ENCODE measurements around the gene CDC7. TPM values are rescaled to one million over a fixed set of nuclear protein-coding genes. Genes with fewer than 3 reads are reported as not detected.
A peak's percentile ranks its signal among the peaks of the same experiment; 100 is the strongest.

CDC7 gene
- total RNA-seq, 2 donors from 2014 or later, result 24.4 to 27.2 TPM

DNA sequence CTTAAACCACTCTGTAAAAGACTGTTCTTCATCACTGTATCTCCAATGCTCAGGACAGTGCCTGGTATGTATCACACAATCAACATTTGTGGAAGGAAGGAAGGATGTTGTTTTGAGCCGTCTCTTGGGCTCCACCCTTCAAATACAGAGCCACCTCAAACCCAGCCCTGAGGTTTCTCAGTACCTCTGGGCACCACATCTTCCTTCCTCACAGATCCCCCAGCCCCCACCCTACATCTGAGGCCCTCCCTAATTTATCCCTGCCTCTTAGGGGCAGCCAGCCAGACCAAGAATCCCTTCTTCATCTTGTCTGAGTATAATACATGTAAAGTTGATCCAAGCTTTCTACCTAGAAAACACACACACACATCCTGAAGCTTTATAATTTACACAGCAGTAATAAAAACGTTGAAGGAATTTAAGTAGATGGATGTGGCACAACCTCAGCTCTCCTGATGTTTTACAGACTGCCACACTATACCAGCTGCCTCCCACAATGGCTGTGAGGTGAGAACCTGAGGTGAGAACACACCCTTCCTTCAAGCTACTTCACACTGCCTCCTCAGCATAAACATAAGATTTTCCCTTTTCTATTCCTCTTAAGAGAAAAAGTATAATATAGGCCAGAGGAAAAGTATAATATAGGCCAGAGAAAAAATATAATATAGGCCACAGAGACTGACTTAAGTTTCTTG is 48.5 kb downstream of the CDC7 start:
- Mint-ChIP-seq H3K36me3 (ENCODE audit: low read depth) (no peaks in the 10 kb centered on the region), H3K27ac (peak overlapping the region; percentile 62), H3K4me1 (peaks cover 61% of the 10 kb centered on the region), H3K27me3 (no peaks in the 10 kb centered on the region), H3K4me3 (peak overlapping the region; percentile 66), H3K9me3 (no peaks in the 10 kb centered on the region)
- peak; percentile 70 for ATAC-seq (replicated peaks)

DNA sequence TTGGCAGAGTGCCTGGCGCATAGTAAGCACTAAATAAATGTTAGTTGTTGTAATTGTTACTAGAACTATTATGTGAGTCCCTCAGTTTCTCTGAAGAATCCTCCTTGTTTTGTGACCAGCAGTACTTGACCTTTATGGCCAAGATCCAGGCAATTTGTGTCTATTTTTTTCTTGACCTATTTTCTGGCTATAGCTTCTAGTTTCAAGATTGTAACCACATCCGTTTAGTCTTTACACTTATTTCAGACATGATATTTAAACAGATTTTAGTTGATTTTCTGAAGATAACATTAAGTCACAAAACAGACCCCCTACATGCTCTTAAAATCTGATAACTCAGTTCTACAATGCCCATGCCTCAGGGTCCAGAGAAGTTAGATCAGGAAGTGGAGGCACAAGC is 50.3 kb downstream of the CDC7 start:
- peak overlapping the region; percentile 64 for H3K4me3 Mint-ChIP-seq
- H3K36me3 Mint-ChIP-seq (ENCODE audit: low read depth), result no peaks in the 10 kb centered on the region
- no peak for ATAC-seq (replicated peaks)
- H3K9me3 Mint-ChIP-seq, result no peaks in the 10 kb centered on the region
- H3K27ac Mint-ChIP-seq, result peak overlapping the region; percentile 75
- H3K27me3 Mint-ChIP-seq, result no peaks in the 10 kb centered on the region
- peaks cover 66% of the 10 kb centered on the region for H3K4me1 Mint-ChIP-seq

DNA sequence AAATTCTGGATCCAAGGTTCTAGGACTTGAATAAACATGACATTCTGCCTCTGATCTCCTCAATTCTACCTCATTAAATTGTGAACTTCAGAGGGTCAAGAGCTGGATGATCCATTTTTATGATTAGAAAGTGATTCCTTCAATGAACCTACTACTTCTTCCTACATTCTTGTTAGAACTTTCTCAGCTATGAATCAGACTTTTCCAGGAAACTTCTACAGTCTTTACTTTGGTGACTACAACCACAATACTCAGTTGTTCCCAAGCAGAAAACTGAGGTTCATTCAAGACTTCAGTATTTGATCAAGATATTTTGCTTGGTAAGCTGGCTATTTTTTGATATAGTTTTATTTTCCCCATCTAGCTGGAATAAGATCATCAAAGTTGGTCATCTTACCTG is 51.4 kb downstream of the CDC7 start:
- ATAC-seq (replicated peaks), result no peak
- Mint-ChIP-seq H3K36me3 (ENCODE audit: low read depth) (no peaks in the 10 kb centered on the region), H3K27me3 (no peaks in the 10 kb centered on the region), H3K27ac (peak overlapping the region; percentile 75), H3K4me1 (peaks cover 74% of the 10 kb centered on the region), H3K4me3 (peak overlapping the region; percentile 64), H3K9me3 (no peaks in the 10 kb centered on the region)

- H3K27me3 Mint-ChIP-seq, result no peaks in the 10 kb centered on the region
- H3K9me3 Mint-ChIP-seq, result no peaks in the 10 kb centered on the region
- peak overlapping the region; percentile 64 for H3K4me3 Mint-ChIP-seq
- ATAC-seq (replicated peaks), result no peak
- peak overlapping the region; percentile 39 for H3K27ac Mint-ChIP-seq
- H3K36me3 Mint-ChIP-seq (ENCODE audit: low read depth), result no peaks in the 10 kb centered on the region
- H3K4me1 Mint-ChIP-seq, result peaks cover 69% of the 10 kb centered on the region
Observed at GRCh38 chr1:91552596-91552995, 51.9 kb downstream of the CDC7 start.

DNA sequence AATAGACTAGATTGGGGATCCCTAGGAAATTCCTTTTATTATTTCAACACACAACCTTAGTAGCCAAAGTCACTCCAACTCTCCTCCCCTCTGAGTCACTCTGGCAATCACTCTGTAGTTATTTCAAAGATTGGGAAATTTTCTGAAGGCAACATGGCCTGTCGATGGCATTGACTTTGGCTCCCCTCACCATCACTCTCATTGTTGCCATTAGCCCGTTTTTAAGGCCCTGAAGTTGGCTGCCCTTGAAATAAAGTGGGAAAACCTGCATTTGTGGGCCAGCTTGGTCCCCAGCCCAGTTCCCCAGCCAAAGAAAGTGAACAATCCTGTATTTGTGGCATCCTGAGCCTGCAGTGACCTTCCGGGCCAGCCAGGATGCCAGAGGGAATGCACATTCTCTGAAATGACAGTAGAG is 52.5 kb downstream of the CDC7 start:
- Mint-ChIP-seq H3K27me3 (no peaks in the 10 kb centered on the region), H3K36me3 (ENCODE audit: low read depth) (no peaks in the 10 kb centered on the region), H3K9me3 (no peaks in the 10 kb centered on the region), H3K4me1 (peaks cover 65% of the 10 kb centered on the region), H3K4me3 (peak overlapping the region; percentile 64), H3K27ac (peak overlapping the region; percentile 73)
- no peak for ATAC-seq (replicated peaks)

DNA sequence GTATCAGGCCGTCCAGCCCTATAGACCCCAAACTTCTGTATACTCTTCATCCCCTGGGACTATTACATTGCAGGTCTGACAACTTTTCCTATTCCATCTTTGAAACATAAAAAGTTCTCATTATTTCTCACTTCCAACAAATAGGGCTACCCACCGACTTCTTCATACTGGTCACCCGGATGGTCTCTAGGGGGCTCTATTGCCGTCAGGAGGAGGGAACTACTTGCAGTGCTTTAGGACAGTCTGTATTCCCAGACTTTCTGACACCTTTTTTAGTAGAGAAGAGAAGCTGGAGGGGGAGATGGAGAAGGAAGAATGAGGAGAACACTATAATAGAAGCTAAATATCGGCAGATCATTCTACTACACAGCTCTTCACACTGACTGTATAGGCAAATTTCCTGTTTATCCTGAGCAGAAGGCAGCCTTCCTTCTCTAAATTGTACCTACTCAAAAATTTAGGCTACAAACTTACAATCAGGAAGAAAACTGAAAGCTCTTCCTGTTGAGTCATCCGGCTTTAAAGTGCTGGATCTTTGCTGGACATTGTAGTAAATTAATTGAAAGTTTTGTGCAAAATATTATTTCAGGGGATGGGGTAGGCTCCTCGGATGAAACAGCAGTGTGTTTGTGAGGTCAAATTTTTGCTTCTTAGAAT is 54.6 kb downstream of the CDC7 start:
- ATAC-seq (replicated peaks), result no peak
- Mint-ChIP-seq H3K4me1 (peaks cover 54% of the 10 kb centered on the region), H3K9me3 (no peaks in the 10 kb centered on the region)

DNA sequence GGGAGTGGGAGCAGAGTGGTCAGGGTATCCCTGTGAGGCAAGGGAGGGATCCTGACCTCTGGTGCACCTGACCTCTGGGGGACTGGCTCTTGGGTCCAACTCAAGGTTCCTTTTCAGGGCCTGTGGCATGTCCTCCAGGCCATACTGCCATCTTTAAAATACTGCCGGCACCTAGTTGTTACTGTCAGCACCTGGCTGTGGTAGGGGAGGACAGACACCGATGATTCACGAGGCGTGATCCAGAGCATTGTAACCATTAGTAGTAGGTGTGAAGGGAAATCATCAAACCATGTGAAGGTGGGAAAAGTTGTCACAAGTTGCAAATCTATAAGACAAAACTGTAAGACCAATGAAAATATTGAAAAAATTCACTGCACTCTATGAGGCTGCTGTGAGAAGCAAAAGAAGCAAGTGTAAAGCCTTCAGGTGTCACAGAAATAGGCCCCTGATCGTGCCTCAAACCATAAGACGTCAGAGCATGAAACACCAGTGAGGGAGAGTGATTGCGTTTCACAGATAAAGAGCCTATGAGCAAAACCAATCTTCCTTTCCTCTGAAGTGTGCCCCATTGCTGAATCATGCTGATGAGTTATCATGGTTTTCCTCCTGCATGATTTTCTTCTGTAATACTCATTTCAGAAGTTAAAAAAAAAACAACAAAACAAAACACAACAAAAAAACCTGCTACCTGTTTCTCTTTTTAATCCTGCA is 55.3 kb downstream of the CDC7 start:
- H3K36me3 Mint-ChIP-seq (ENCODE audit: low read depth), result no peaks in the 10 kb centered on the region
- peaks cover 55% of the 10 kb centered on the region for H3K4me1 Mint-ChIP-seq
- peak overlapping the region; percentile 86 for H3K27ac Mint-ChIP-seq
- H3K4me3 Mint-ChIP-seq, result peak overlapping the region; percentile 69
- no peaks in the 10 kb centered on the region for H3K27me3 Mint-ChIP-seq
- peak; percentile 92 for ATAC-seq (replicated peaks)
- H3K9me3 Mint-ChIP-seq, result no peaks in the 10 kb centered on the region

More for the DNA sequence above, 54.6 kb downstream of the CDC7 start:
- Mint-ChIP-seq H3K4me3 (peak overlapping the region; percentile 69), H3K36me3 (ENCODE audit: low read depth) (no peaks in the 10 kb centered on the region), H3K27ac (peak overlapping the region; percentile 86), H3K27me3 (no peaks in the 10 kb centered on the region)

- H3K27me3 Mint-ChIP-seq, result no peaks in the 10 kb centered on the region
- peak overlapping the region; percentile 86 for H3K27ac Mint-ChIP-seq
- ATAC-seq (replicated peaks), result peak; percentile 1
- no peaks in the 10 kb centered on the region for H3K36me3 Mint-ChIP-seq (ENCODE audit: low read depth)
- H3K4me3 Mint-ChIP-seq, result peak overlapping the region; percentile 69
- H3K9me3 Mint-ChIP-seq, result no peaks in the 10 kb centered on the region
- H3K4me1 Mint-ChIP-seq, result peaks cover 55% of the 10 kb centered on the region
Observed at GRCh38 chr1:91556556-91556955, 55.9 kb downstream of the CDC7 start.

DNA sequence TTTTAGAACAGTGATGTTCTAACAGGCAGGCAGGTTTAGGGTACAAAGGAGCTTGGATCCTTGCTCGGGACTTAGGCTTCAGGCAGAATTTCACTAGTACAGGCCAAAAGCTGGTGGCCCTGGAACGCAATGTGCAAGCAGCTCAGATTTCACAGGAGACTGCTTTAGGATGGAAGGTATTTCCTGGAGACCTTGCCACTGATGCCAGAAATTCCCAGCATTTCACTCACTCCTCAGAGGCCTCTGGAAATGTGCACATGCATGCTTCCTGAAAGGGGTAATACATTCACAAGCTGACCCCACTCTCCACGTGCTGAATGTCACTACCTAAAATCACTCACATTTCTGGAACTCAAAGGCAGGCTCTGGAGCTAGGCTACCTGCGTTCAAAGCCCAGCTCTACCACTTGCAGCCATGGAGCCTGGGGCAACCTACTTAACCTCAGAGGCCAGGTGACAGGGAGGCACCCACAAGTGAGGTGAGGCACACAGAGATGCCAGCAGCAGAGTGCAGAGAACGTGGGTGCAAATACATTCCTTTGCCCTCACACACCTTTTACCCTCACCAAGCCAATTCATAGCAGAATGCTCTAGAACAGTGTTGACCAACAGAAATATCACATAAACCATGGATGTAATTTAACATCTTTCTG is 56.5 kb downstream of the CDC7 start:
- no peak for ATAC-seq (replicated peaks)
- Mint-ChIP-seq H3K27ac (peak overlapping the region; percentile 86), H3K4me3 (peak overlapping the region; percentile 69), H3K27me3 (no peaks in the 10 kb centered on the region), H3K36me3 (ENCODE audit: low read depth) (no peaks in the 10 kb centered on the region), H3K4me1 (peaks cover 55% of the 10 kb centered on the region), H3K9me3 (no peaks in the 10 kb centered on the region)

GRCh38 chr1:91557826-91558225 is 57.2 kb downstream of the CDC7 start:
- H3K4me3 Mint-ChIP-seq, result no peak overlapping the region
- no peak for ATAC-seq (replicated peaks)
- no peaks in the 10 kb centered on the region for H3K36me3 Mint-ChIP-seq (ENCODE audit: low read depth)
- H3K27me3 Mint-ChIP-seq, result no peaks in the 10 kb centered on the region
- no peak overlapping the region for H3K27ac Mint-ChIP-seq
- H3K4me1 Mint-ChIP-seq, result peaks cover 48% of the 10 kb centered on the region
- no peaks in the 10 kb centered on the region for H3K9me3 Mint-ChIP-seq

DNA sequence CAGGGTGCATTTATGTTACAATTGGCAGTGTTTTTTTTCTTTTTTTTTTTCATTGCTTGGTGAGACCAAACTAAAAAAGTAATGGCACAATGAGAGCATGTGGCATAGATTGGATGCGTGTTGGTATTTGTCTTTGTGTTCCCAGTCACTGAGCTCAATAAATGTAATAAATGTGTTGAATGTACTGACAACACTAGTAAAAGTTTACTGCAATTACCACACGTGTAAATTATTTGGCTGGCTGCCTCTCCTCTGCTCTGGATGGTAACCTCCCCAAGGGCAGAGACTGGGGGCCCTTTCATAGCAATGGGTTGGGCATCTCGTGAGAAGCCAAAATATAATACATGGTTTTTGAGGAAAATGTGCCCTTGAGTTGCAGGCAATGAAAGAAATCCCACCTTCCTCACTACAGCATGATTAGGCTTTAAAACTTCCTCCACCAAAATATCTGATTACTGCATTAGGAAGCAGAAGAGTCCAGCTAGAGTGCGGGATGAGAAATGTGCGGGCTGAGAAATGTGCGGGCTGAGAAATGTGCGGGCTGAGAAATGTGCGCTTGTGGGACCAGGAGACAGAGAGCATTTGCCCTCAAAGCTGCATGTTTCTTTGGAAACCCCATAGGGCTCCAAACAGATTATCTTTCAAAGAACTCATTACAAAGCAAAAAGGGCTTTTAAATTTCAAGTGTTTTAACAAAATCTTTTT is 58.5 kb downstream of the CDC7 start:
- no peak for ATAC-seq (replicated peaks)
- Mint-ChIP-seq H3K27me3 (no peaks in the 10 kb centered on the region), H3K9me3 (peaks cover 4% of the 10 kb centered on the region), H3K4me3 (no peak overlapping the region), H3K4me1 (peaks cover 40% of the 10 kb centered on the region), H3K27ac (no peak overlapping the region), H3K36me3 (ENCODE audit: low read depth) (no peaks in the 10 kb centered on the region)

DNA sequence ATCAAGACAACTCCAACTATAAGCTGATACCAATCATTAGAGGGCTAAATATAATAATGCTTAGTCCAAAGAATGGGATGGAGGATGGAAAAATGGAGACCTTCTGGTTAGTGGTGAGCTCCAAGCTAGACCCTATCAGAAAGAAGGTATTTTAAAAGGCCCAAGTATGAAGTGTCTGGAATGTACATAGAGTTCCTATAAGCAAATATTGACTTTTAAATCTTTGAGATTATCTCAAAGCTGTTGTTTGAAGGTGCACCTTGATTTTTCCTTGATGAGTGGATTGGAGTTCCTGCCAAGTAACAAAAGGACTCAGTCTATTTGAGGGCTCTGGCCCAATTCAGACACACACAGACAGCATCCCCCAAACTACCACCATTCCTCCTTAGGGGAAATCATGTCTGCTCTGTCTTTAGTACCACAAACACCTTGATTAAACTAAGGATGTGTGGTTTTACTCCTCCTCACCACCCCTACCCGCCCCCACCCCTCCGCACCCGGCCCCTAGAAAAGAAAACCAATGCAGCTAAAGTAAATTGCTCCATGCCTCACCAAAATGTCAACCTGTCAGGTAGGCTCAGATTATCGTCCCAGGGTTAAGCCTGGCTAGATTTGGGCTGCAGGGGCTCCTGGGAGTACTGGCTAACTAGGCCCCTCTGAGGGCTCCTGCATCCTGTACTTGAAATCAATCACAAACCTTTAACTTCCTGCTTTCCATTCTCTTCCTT is 59.4 kb downstream of the CDC7 start:
- Mint-ChIP-seq H3K27ac (peak overlapping the region; percentile 61), H3K36me3 (ENCODE audit: low read depth) (no peaks in the 10 kb centered on the region), H3K27me3 (no peaks in the 10 kb centered on the region), H3K4me1 (peaks cover 41% of the 10 kb centered on the region), H3K9me3 (peaks cover 5% of the 10 kb centered on the region), H3K4me3 (peak overlapping the region; percentile 29)
- ATAC-seq (replicated peaks), result no peak

GRCh38 chr1:91564888-91565701 is 64.4 kb downstream of the CDC7 start:
- H3K9me3 Mint-ChIP-seq, result peaks cover 8% of the 10 kb centered on the region
- H3K27ac Mint-ChIP-seq, result no peak overlapping the region
- H3K36me3 Mint-ChIP-seq (ENCODE audit: low read depth), result no peaks in the 10 kb centered on the region
- H3K4me1 Mint-ChIP-seq, result peaks cover 26% of the 10 kb centered on the region
- H3K27me3 Mint-ChIP-seq, result no peaks in the 10 kb centered on the region
- H3K4me3 Mint-ChIP-seq, result no peak overlapping the region
- ATAC-seq (replicated peaks), result no peak

Data from activated T-helper 17 cell treated with anti-CD3 and anti-CD28 coated beads, Interleukin-2, amount 50 U/mL, for 72 hours (primary cell).